GM12878 (cell line): ENCODE results near the gene TIPIN. TPM values are rescaled to one million over a fixed set of nuclear protein-coding genes. Genes with fewer than 3 reads are reported as not detected.
A peak's percentile ranks its signal among the peaks of the same experiment; 100 is the strongest.

ENCODE experiments used
- IKZF1 ChIP-seq: fragments of 450-650 bp; conservative IDR thresholded peaks from 2 replicates; pipeline ENCODE4 v1.6.1; 2017; ENCODE audit warnings: antibody characterized with exemption, mild to moderate bottlenecking
- LARP7 ChIP-seq: fragments of 450-650 bp; IDR thresholded peaks from 2 replicates; pipeline ENCODE4 v1.6.1; 2017; ENCODE audit warnings: mild to moderate bottlenecking
- NFXL1 ChIP-seq: fragments of 450-650 bp; IDR thresholded peaks from 2 replicates; pipeline ENCODE4 v1.6.1; 2017; ENCODE audit warnings: antibody characterized with exemption, mild to moderate bottlenecking, borderline replicate concordance
- NR2C1 ChIP-seq: fragments of 450-650 bp; IDR thresholded peaks from 2 replicates; pipeline ENCODE4 v1.6.1; 2017; ENCODE audit warnings: antibody characterized with exemption, mild to moderate bottlenecking, moderate library complexity
- SMAD1 ChIP-seq: fragments of 450-650 bp; IDR thresholded peaks from 2 replicates; pipeline ENCODE4 v1.6.1; 2018; ENCODE audit warnings: mild to moderate bottlenecking, low read depth; ENCODE audit not compliant: partially characterized antibody
- TBL1XR1 ChIP-seq: IDR thresholded peaks from 2 replicates; pipeline ENCODE4 v1.6.1; 2012; ENCODE audit warnings: low read depth, low read length, improper control_type of control experiment
- TCF3 ChIP-seq: IDR thresholded peaks from 2 replicates; pipeline ENCODE4 v1.6.1; 2012; ENCODE audit warnings: low read depth, mild to moderate bottlenecking, low read length, borderline replicate concordance; ENCODE audit not compliant: insufficient read depth
- polyA plus RNA-seq, 11 experiments: library from polyadenylated mRNA; depleted of rRNA in 4 of 11; unstranded in 6 of 11; stranded (reverse) in 5 of 11; fragments of >200 nt; fragmentation: Nextera tagmentation in 4 of 11; fragmentation: Illumina TruSeq in 1 of 11; extraction: Ambion mirVana in 4 of 11; extraction: Trizol in 1 of 11; gene quantifications; 1 replicate in 1 of 11; 2 replicates in 10 of 11; pipeline versions ENCODE4 v1.2.1 to v1.2.3, GENCODE V29; 2011 to 2016; ENCODE audit warnings: inconsistent platforms in 2 of 11, missing spikeins in 2 of 11, low read depth in 1 of 11
- total RNA-seq, 4 experiments: library from RNA; depleted of rRNA in 3 of 4; stranded (reverse); fragments of >200 nt in 3 of 4; fragmentation: Illumina TruSeq in 1 of 4; extraction: Trizol in 1 of 4; gene quantifications; 2 replicates each; pipeline versions ENCODE4 v1.2.1 to v1.2.3, GENCODE V29; 2013 to 2021
- TF ChIP-seq, protein P1 (sequence below): fragments of 450-650 bp; IDR thresholded peaks from 2 replicates; pipeline ENCODE4 v1.6.1; 2016; ENCODE audit warnings: mild to moderate bottlenecking

Gene TIPIN
- total and polyA plus RNA-seq, 10 of the 15 experiments (the other 5 are each of a cell fraction or from before 2014, with no cell fraction given) = 21.1 to 69.2 (median 47.0) TPM

DNA sequence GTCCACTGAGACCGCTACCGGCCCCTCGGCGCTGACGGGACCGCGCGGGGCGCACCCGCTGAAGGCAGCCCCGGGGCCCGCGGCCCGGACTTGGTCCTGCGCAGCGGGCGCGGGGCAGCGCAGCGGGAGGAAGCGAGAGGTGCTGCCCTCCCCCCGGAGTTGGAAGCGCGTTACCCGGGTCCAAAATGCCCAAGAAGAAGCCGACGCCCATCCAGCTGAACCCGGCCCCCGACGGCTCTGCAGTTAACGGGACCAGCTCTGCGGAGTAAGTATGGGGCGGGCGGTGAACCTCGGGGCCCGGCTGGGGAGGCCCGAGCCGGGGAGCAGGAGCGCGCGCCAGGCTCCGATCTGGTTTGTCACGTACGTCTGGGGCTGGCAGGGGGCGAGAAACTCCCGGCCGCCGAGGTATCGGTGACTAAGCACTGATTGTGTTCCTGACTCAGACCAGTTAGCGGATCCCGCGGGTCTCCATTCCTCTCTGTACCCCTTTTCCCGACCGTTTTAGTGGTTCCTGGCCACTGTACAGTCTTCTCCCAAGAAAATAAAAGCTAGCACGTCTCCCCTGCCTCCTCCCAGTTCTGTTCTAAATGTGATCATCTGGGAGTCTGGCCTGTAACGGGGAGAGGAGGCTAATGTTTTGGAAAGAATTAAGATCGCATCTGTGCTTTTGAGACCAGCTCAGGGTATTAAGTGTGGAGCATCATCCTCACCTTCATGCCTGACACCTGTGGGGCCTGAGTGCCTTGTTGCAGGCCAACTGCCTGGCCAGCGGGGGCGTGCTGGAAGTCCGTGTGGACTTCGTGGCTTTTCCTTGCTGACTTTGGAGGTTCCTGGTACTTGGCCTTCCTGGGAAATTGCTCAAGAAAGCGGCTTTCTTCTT, 30.9 kb upstream of the TIPIN start (continued):
- no peak for TF ChIP-seq SMAD1
- TF ChIP-seq TCF3 = no peak
- TF ChIP-seq NR2C1 = no peak
- TF ChIP-seq, protein P1, sequence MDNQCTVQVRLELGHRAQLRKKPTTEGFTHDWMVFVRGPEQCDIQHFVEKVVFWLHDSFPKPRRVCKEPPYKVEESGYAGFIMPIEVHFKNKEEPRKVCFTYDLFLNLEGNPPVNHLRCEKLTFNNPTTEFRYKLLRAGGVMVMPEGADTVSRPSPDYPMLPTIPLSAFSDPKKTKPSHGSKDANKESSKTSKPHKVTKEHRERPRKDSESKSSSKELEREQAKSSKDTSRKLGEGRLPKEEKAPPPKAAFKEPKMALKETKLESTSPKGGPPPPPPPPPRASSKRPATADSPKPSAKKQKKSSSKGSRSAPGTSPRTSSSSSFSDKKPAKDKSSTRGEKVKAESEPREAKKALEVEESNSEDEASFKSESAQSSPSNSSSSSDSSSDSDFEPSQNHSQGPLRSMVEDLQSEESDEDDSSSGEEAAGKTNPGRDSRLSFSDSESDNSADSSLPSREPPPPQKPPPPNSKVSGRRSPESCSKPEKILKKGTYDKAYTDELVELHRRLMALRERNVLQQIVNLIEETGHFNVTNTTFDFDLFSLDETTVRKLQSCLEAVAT = 0 out of 2 replicates have a peak, but pooled peaks have one; percentile 13
- TF ChIP-seq IKZF1 = peak; percentile 46
- TF ChIP-seq NFXL1 = no peak
- 0 out of 2 replicates have a peak, but pooled peaks have one; percentile 64 for TF ChIP-seq LARP7
- no peak for TF ChIP-seq TBL1XR1
